H9 (cell line): ENCODE measurements around the gene BAG3. TPM values are rescaled to one million over a fixed set of nuclear protein-coding genes. Genes with fewer than 3 reads are reported as not detected.

Source experiments
- DNase-seq: peaks from one replicate; pipeline ENCODE4 v3.0.0-alpha.2; 2017
- H2AFZ ChIP-seq: one replicate; pipeline ENCODE4 v1.6.1; 2013; ENCODE audit warnings: mild to moderate bottlenecking, low read length, control low read depth, moderate library complexity
- H2AK5ac ChIP-seq: 2 replicates; pipeline ENCODE4 v1.6.1; 2013; ENCODE audit warnings: low read length, control low read depth, mixed read lengths; ENCODE audit not compliant: insufficient read length
- H2BK120ac ChIP-seq: one replicate; pipeline ENCODE4 v1.6.1; 2013; ENCODE audit warnings: low read depth, mild to moderate bottlenecking, low read length, control low read depth, inconsistent platforms; ENCODE audit not compliant: poor library complexity, severe bottlenecking
- H2BK12ac ChIP-seq: 2 replicates; pipeline ENCODE4 v1.6.1; 2013; ENCODE audit warnings: low read length, control low read depth, mixed read lengths, low read depth; ENCODE audit not compliant: insufficient read length
- H2BK15ac ChIP-seq: 2 replicates; pipeline ENCODE4 v1.6.1; 2013; ENCODE audit warnings: low read depth, low read length, control low read depth
- H2BK20ac ChIP-seq: one replicate; pipeline ENCODE4 v1.6.1; 2013; ENCODE audit warnings: low read depth, mild to moderate bottlenecking, low read length, control low read depth, inconsistent platforms; ENCODE audit not compliant: poor library complexity, severe bottlenecking
- H2BK5ac ChIP-seq: 2 replicates; pipeline ENCODE4 v1.6.1; 2013; ENCODE audit warnings: low read length, control low read depth, mixed read lengths; ENCODE audit not compliant: insufficient read length
- H3K14ac ChIP-seq: 2 replicates; pipeline ENCODE4 v1.6.1; 2013; ENCODE audit warnings: low read length, control low read depth; ENCODE audit not compliant: insufficient read depth
- H3K18ac ChIP-seq: 2 replicates; pipeline ENCODE4 v1.6.1; 2013; ENCODE audit warnings: low read depth, mild to moderate bottlenecking, mixed read lengths, low read length, control low read depth; ENCODE audit not compliant: insufficient read length
- H3K23ac ChIP-seq: 2 replicates; pipeline ENCODE4 v1.6.1; 2013; ENCODE audit warnings: low read length, control low read depth, mixed read lengths, low read depth; ENCODE audit not compliant: insufficient read length
- H3K23me2 ChIP-seq: 2 replicates; pipeline ENCODE4 v1.6.1; 2013; ENCODE audit warnings: low read depth, mild to moderate bottlenecking, mixed read lengths, low read length, control low read depth; ENCODE audit not compliant: insufficient read length, poor library complexity, severe bottlenecking
- H3K27ac ChIP-seq: 2 replicates; pipeline ENCODE4 v1.5.1; 2013; ENCODE audit warnings: low read length, control low read depth, mixed read lengths, low read depth; ENCODE audit not compliant: insufficient read length
- H3K27me3 ChIP-seq: 2 replicates; pipeline ENCODE4 v1.6.1; 2013; ENCODE audit warnings: low read length, control low read depth, inconsistent platforms; ENCODE audit not compliant: insufficient read depth
- H3K4ac ChIP-seq: 2 replicates; pipeline ENCODE4 v1.6.1; 2013; ENCODE audit warnings: low read depth, mild to moderate bottlenecking, control low read depth, inconsistent platforms, low read length, moderate library complexity
- H3K4me1 ChIP-seq: 2 replicates; pipeline ENCODE4 v1.6.1; 2013; ENCODE audit warnings: low read length, control low read depth, inconsistent platforms; ENCODE audit not compliant: insufficient read depth
- H3K4me2 ChIP-seq: 2 replicates; pipeline ENCODE4 v1.6.1; 2013; ENCODE audit warnings: low read length, control low read depth, mixed read lengths; ENCODE audit not compliant: insufficient read length, insufficient read depth
- H3K56ac ChIP-seq: 2 replicates; pipeline ENCODE4 v1.6.1; 2013; ENCODE audit warnings: low read depth, mild to moderate bottlenecking, mixed read lengths, low read length, control low read depth; ENCODE audit not compliant: insufficient read length
- H3K79me1 ChIP-seq: 2 replicates; pipeline ENCODE4 v1.6.1; 2013; ENCODE audit warnings: low read depth, mild to moderate bottlenecking, moderate library complexity, low read length, control low read depth, inconsistent platforms; ENCODE audit not compliant: insufficient read depth, poor library complexity, severe bottlenecking
- H3K79me2 ChIP-seq: 2 replicates; pipeline ENCODE4 v1.6.1; 2013; ENCODE audit warnings: low read length, control low read depth, inconsistent platforms; ENCODE audit not compliant: insufficient read depth
- H3K9ac ChIP-seq: 2 replicates; pipeline ENCODE4 v1.6.1; 2013; ENCODE audit warnings: low read length, control low read depth, mixed read lengths; ENCODE audit not compliant: insufficient read length; ENCODE audit errors: extremely low read depth
- H3K9me3 ChIP-seq: one replicate; pipeline ENCODE4 v1.6.1; 2013; ENCODE audit warnings: low read depth, low read length, inconsistent platforms; ENCODE audit not compliant: control insufficient read depth
- H3T11ph ChIP-seq: one replicate; pipeline ENCODE4 v1.6.1; 2013; ENCODE audit warnings: mild to moderate bottlenecking, low read length, control low read depth, inconsistent platforms
- H4K20me1 ChIP-seq: one replicate; pipeline ENCODE4 v1.6.1; 2013; ENCODE audit not compliant: control insufficient read depth, insufficient read length, insufficient read depth
- H4K5ac ChIP-seq: 2 replicates; pipeline ENCODE4 v1.6.1; 2013; ENCODE audit warnings: low read depth, mild to moderate bottlenecking, mixed read lengths, low read length, control low read depth; ENCODE audit not compliant: insufficient read length
- H4K8ac ChIP-seq: replicated peaks from 2 replicates; pipeline ENCODE4 v1.6.1; 2013; ENCODE audit warnings: low read length, control low read depth, mixed read lengths, low read depth; ENCODE audit not compliant: insufficient read length
- H4K91ac ChIP-seq: 2 replicates; pipeline ENCODE4 v1.6.1; 2013; ENCODE audit warnings: low read depth, mild to moderate bottlenecking, moderate library complexity, mixed read lengths, low read length, control low read depth; ENCODE audit not compliant: insufficient read length
- H3K27ac Mint-ChIP-seq, 3 experiments: 2 replicates in 2 of 3; 3 replicates in 1 of 3; pipeline ENCODE4 v1.8.0; 2020 to 2021; ENCODE audit warnings: mixed read lengths in 3 of 3, mild to moderate bottlenecking in 1 of 3, moderate library complexity in 1 of 3
- H3K27me3 Mint-ChIP-seq: 2 replicates; pipeline ENCODE4 v1.8.0; 2021; ENCODE audit warnings: low read depth, mild to moderate bottlenecking, moderate library complexity, mixed read lengths
- H3K36me3 Mint-ChIP-seq, 3 experiments: 2 replicates in 2 of 3; 3 replicates in 1 of 3; pipeline ENCODE4 v1.8.0; 2020 to 2021; ENCODE audit warnings: low read depth in 3 of 3, mixed read lengths in 3 of 3; ENCODE audit not compliant: insufficient read depth in 1 of 3
- H3K4me1 Mint-ChIP-seq, 2 experiments: 2 replicates each; pipeline ENCODE4 v1.8.0; 2020; ENCODE audit warnings: mixed read lengths in 2 of 2
- H3K4me3 Mint-ChIP-seq, 2 experiments: 2 replicates in 1 of 2; 3 replicates in 1 of 2; pipeline ENCODE4 v1.8.0; 2020 to 2021; ENCODE audit warnings: mild to moderate bottlenecking in 2 of 2, mixed read lengths in 2 of 2, moderate library complexity in 1 of 2
- H3K9me3 Mint-ChIP-seq, 2 experiments: 2 replicates in 1 of 2; 3 replicates in 1 of 2; pipeline ENCODE4 v1.8.0; 2020; ENCODE audit warnings: mild to moderate bottlenecking in 2 of 2, mixed read lengths in 2 of 2, moderate library complexity in 1 of 2
- WGBS: extraction: QIAGEN DNeasy Blood & Tissue Kit; methylation state at CpG from one replicate; pipeline ENCODE4 v1.1.7; 2013; ENCODE audit warnings: missing lambda C conversion rate, low lambda C conversion rate, mixed read lengths; ENCODE audit not compliant: insufficient read length; ENCODE audit errors: extremely low coverage; 5-methylcytosine and 5-hydroxymethylcytosine counted together
- total RNA-seq: library from RNA; stranded (reverse); gene quantifications from 2 replicates; pipeline ENCODE4 v1.2.1, GENCODE V29; 2021
- TF ChIP-seq, protein P1 (sequence below): fragments of 200-600 bp; sonication (generic); conservative IDR thresholded peaks from 3 replicates; pipeline ENCODE4 v1.8.0; 2021; ENCODE audit warnings: antibody characterized with exemption, mild to moderate bottlenecking

The BAG3 gene
- total RNA-seq, 1 experiment from 2014 or later: 11.4 TPM

DNA sequence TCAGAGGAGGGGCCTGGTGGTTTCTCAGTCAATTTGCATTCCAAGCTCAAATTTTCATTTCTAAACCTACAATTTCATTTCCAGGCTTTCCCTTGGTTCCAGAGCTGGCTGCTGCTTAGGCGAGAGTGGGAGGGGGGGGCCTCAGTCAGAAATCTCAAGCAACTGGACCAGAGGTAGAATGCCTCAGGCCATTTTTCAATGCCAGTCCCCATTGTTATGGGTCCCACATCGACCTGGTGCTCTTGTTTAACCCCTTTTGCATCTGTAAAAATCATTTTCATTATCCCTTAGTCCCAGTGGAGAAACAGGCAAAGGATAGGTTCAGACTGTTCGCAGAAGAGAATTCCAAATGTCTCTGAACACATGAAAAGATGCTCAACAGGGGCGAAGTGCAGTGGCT, 13.5 kb upstream of the BAG3 start:
- Mint-ChIP-seq H3K27ac (no peak overlapping the region; a peak in 1 of 7 replicates), H3K9me3 (no peaks in the 10 kb centered on the region), H3K36me3 (no peaks in the 10 kb centered on the region), H3K4me3 (no peak overlapping the region), H3K4me1 (peaks cover 3 to 8% of the 10 kb centered on the region in 2 experiments; a peak in 2 of 4 replicates), H3K27me3 (no peaks in the 10 kb centered on the region; the same call in 1 of the 2 replicates)
- H2BK20ac ChIP-seq: no peak overlapping the region
- H2BK5ac ChIP-seq: no peak overlapping the region
- H3K4ac ChIP-seq: no peak overlapping the region
- no peak overlapping the region for H3K27ac ChIP-seq
- no peak overlapping the region for H3K56ac ChIP-seq
- no peak overlapping the region for H3K9ac ChIP-seq
- no peak overlapping the region for H3K23ac ChIP-seq
- no peak overlapping the region for H3T11ph ChIP-seq
- no peak overlapping the region for H2AFZ ChIP-seq
- H3K4me1 ChIP-seq: no peaks in the 10 kb centered on the region
- H2BK12ac ChIP-seq: no peak overlapping the region
- no peaks in the 10 kb centered on the region for H4K20me1 ChIP-seq
- no peak overlapping the region for H4K8ac ChIP-seq
- no peaks in the 10 kb centered on the region for H3K79me2 ChIP-seq
- H3K23me2 ChIP-seq: no peaks in the 10 kb centered on the region
- H3K79me1 ChIP-seq: no peaks in the 10 kb centered on the region
- no peak overlapping the region for H3K18ac ChIP-seq
- no peaks in the 10 kb centered on the region for H3K27me3 ChIP-seq
- H3K4me2 ChIP-seq: no peak overlapping the region
- H2BK15ac ChIP-seq: no peak overlapping the region
- no peak overlapping the region for H2BK120ac ChIP-seq
- DNase-seq: no peak
- WGBS: no CpG with 5 or more reads among the region's 4 CpGs
- H2AK5ac ChIP-seq: no peak overlapping the region
- TF ChIP-seq, protein P1, sequence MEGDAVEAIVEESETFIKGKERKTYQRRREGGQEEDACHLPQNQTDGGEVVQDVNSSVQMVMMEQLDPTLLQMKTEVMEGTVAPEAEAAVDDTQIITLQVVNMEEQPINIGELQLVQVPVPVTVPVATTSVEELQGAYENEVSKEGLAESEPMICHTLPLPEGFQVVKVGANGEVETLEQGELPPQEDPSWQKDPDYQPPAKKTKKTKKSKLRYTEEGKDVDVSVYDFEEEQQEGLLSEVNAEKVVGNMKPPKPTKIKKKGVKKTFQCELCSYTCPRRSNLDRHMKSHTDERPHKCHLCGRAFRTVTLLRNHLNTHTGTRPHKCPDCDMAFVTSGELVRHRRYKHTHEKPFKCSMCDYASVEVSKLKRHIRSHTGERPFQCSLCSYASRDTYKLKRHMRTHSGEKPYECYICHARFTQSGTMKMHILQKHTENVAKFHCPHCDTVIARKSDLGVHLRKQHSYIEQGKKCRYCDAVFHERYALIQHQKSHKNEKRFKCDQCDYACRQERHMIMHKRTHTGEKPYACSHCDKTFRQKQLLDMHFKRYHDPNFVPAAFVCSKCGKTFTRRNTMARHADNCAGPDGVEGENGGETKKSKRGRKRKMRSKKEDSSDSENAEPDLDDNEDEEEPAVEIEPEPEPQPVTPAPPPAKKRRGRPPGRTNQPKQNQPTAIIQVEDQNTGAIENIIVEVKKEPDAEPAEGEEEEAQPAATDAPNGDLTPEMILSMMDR: no peak
- no peak overlapping the region for H3K14ac ChIP-seq
- H3K9me3 ChIP-seq: no peaks in the 10 kb centered on the region
- H4K91ac ChIP-seq: no peak overlapping the region
- no peak overlapping the region for H4K5ac ChIP-seq
